Ishikawa (cell line): ENCODE results near the gene ARRDC5.

Source experiments
- CEBPB ChIP-seq: IDR thresholded peaks from 2 replicates; pipeline ENCODE4 v1.6.1; 2012
- CREB1 ChIP-seq: IDR thresholded peaks from 2 replicates; pipeline ENCODE4 v1.6.1; 2012; ENCODE audit warnings: low read depth
- EGR1 ChIP-seq: IDR thresholded peaks from 2 replicates; pipeline ENCODE4 v1.6.1; 2012
- EP300 ChIP-seq: IDR thresholded peaks from 2 replicates; pipeline ENCODE4 v1.6.1; 2012; ENCODE audit warnings: borderline replicate concordance
- FOXM1 ChIP-seq: IDR thresholded peaks from 2 replicates; pipeline ENCODE4 v1.6.1; 2012; ENCODE audit warnings: low read depth, borderline replicate concordance
- MAX ChIP-seq: IDR thresholded peaks from 2 replicates; pipeline ENCODE4 v1.6.1; 2012
- RAD21 ChIP-seq: IDR thresholded peaks from 2 replicates; pipeline ENCODE4 v1.6.1; 2012; ENCODE audit warnings: low read depth
- REST ChIP-seq: IDR thresholded peaks from 2 replicates; pipeline ENCODE4 v1.6.1; 2012; ENCODE audit warnings: low read depth, mild to moderate bottlenecking
- TAF1 ChIP-seq: IDR thresholded peaks from 2 replicates; pipeline ENCODE4 v1.6.1; 2012; ENCODE audit warnings: low read depth, mild to moderate bottlenecking
- YY1 ChIP-seq: IDR thresholded peaks from 2 replicates; pipeline ENCODE4 v1.6.1; 2012; ENCODE audit warnings: low read depth
- ZBTB7A ChIP-seq: IDR thresholded peaks from 2 replicates; pipeline ENCODE4 v1.6.1; 2012; ENCODE audit warnings: low read depth

- TF ChIP-seq RAD21 (no peak), EP300 (no peak), CREB1 (no peak), FOXM1 (no peak), EGR1 (no peak), REST (no peak), CEBPB (no peak), TAF1 (no peak), YY1 (no peak), MAX (no peak), ZBTB7A (no peak)
Observed at GRCh38 chr19:4891066-4891465, 11.6 kb downstream of the ARRDC5 start.
